Loucy (cell line): ENCODE data around the gene ACP3.

Source experiments
- CTCF ChIP-seq: fragments of 200-600 bp; sonication (generic); conservative IDR thresholded peaks from 2 replicates; pipeline ENCODE4 v1.5.1; 2014; ENCODE audit warnings: mild to moderate bottlenecking, antibody characterized with exemption, low read length
- EZH2phosphoT487 ChIP-seq: fragments of 200-600 bp; IDR thresholded peaks from 2 replicates; pipeline ENCODE4 v1.6.1; 2018; ENCODE audit warnings: antibody characterized with exemption, mild to moderate bottlenecking, moderate library complexity, borderline replicate concordance

- no peak for TF ChIP-seq CTCF
- no peak for TF ChIP-seq EZH2phosphoT487
Measured at GRCh38 chr3:132380920-132381319, 63.7 kb downstream of the ACP3 start.
